CD4-positive, alpha-beta T cell (primary cell): ENCODE results near the gene CPLX3. TPM values are rescaled to one million over a fixed set of nuclear protein-coding genes. Genes with fewer than 3 reads are reported as not detected.

Experiments used
- ATAC-seq: fragments of 200-7000 bp; cut with Tn5 transposase; one replicate; pipeline ENCODE4 v1.10.0; 2022; ENCODE audit warnings: mild to moderate bottlenecking; ENCODE audit not compliant: poor library complexity
- CTCF ChIA-PET: fragments of 350-600 bp; sonication (Branson Sonifier 250); formaldehyde crosslinking; loops from one replicate; lab custom pipeline; 2021; ENCODE audit warnings: antibody characterized with exemption, inconsistent platforms; lab: Charles Lee
- POLR2A ChIA-PET: fragments of 350-600 bp; sonication (Branson Sonifier 250); formaldehyde crosslinking; loops from one replicate; lab custom pipeline; 2021; ENCODE audit warnings: antibody characterized with exemption, inconsistent platforms; lab: Charles Lee
- DNase-seq, 14 experiments: peaks; one replicate each; pipeline ENCODE4 v3.0.0-alpha.2; 2013 to 2020; ENCODE audit warnings: mixed read lengths in 2 of 14
- H3K27ac ChIP-seq, 2 donors: one replicate each; pipeline versions ENCODE4 v1.5.1 to v1.7.0; 2013; ENCODE audit warnings: low read length in 2 of 2, low read depth in 1 of 2, mild to moderate bottlenecking in 1 of 2
- H3K27me3 ChIP-seq, 2 experiments: 1 replicate in 1 of 2; 2 replicates in 1 of 2; pipeline versions ENCODE4 v1.6.1 to v1.7.0; 2013; ENCODE audit warnings: low read length in 2 of 2, control low read depth in 1 of 2, mild to moderate bottlenecking in 1 of 2, moderate library complexity in 1 of 2; ENCODE audit not compliant: insufficient read depth in 2 of 2, control insufficient read depth in 1 of 2
- H3K36me3 ChIP-seq: one replicate; pipeline ENCODE4 v1.6.1; 2013; ENCODE audit warnings: low read length, control low read depth; ENCODE audit not compliant: insufficient read depth
- H3K4me1 ChIP-seq: one replicate; pipeline ENCODE4 v1.6.1; 2013; ENCODE audit warnings: low read length, control low read depth; ENCODE audit not compliant: insufficient read depth
- H3K4me3 ChIP-seq: one replicate; pipeline ENCODE4 v1.5.1; 2013; ENCODE audit warnings: mild to moderate bottlenecking, low read length, moderate library complexity
- H3K9me3 ChIP-seq, 2 experiments: 1 replicate in 1 of 2; 2 replicates in 1 of 2; pipeline versions ENCODE4 v1.6.1 to v1.7.0; 2013; ENCODE audit warnings: low read length in 2 of 2, mild to moderate bottlenecking in 2 of 2, control low read depth in 1 of 2, moderate library complexity in 1 of 2; ENCODE audit not compliant: control insufficient read depth in 1 of 2, insufficient read depth in 1 of 2
- H3K27ac Mint-ChIP-seq: one replicate; pipeline ENCODE4 v1.8.0; 2020; ENCODE audit warnings: mixed read lengths
- H3K27me3 Mint-ChIP-seq: one replicate; pipeline ENCODE4 v1.8.0; 2021; ENCODE audit warnings: mixed read lengths
- H3K36me3 Mint-ChIP-seq: one replicate; pipeline ENCODE4 v1.8.0; 2021; ENCODE audit warnings: low read depth, mixed read lengths
- H3K4me1 Mint-ChIP-seq: one replicate; pipeline ENCODE4 v1.8.0; 2021; ENCODE audit warnings: low read depth, mixed read lengths
- H3K4me3 Mint-ChIP-seq: one replicate; pipeline ENCODE4 v1.8.0; 2020; ENCODE audit warnings: mild to moderate bottlenecking, mixed read lengths
- H3K9me3 Mint-ChIP-seq: one replicate; pipeline ENCODE4 v1.8.0; 2020; ENCODE audit warnings: mixed read lengths
- CTCF ChIP-seq: fragments of 200-600 bp; IDR thresholded peaks from one replicate; pipeline ENCODE4 v1.8.0; 2022; ENCODE audit warnings: antibody characterized with exemption, mild to moderate bottlenecking
- intact Hi-C, 2 experiments: fragments of 100-400 bp; cut with DNase I in 1 of 2; cut with micrococcal nuclease in 1 of 2; formaldehyde crosslinking; loops; one replicate each; pipeline versions ENCODE4 v1.15.1 to v1.9.0; 2023 to 2025; cut with DNase I, micrococcal nuclease
- total RNA-seq, 174 experiments: library from RNA in 2 of 174; stranded (reverse) in 2 of 174; gene quantifications; one replicate each; pipeline ENCODE4 v1.2.3 and lab custom pipeline; 2021 to 2026

CPLX3 gene
- total RNA-seq, 2 experiments from 2014 or later = 0.16 to 0.53 TPM

- Mint-ChIP-seq H3K36me3 (no peaks in the 10 kb centered on the region), H3K27me3 (peaks cover 33% of the 10 kb centered on the region), H3K4me1 (no peaks in the 10 kb centered on the region), H3K27ac (no peak overlapping the region), H3K9me3 (no peaks in the 10 kb centered on the region), H3K4me3 (no peak overlapping the region)
- ChIA-PET POLR2A (no interaction called here), CTCF (no interaction called here)
- ATAC-seq (no peak), DNase-seq (no peak)
- intact Hi-C loops = no loop called here
- H3K36me3 ChIP-seq = no peaks in the 10 kb centered on the region
- H3K9me3 ChIP-seq = peaks cover 0 to 8% of the 10 kb centered on the region in 2 experiments
- peaks cover 20% of the 10 kb centered on the region in 2 experiments for H3K27me3 ChIP-seq
- H3K4me3 ChIP-seq = no peak overlapping the region
- peaks cover 6% of the 10 kb centered on the region for H3K4me1 ChIP-seq
- TF ChIP-seq CTCF = no peak
- no peak overlapping the region for H3K27ac ChIP-seq
Measured at GRCh38 chr15:74824976-74825375, 1.5 kb upstream of the CPLX3 start.

- H3K27me3 Mint-ChIP-seq = peaks cover 33% of the 10 kb centered on the region
- no peak overlapping the region for H3K27ac ChIP-seq
- peaks cover 0 to 8% of the 10 kb centered on the region in 2 experiments for H3K9me3 ChIP-seq
- H3K27ac Mint-ChIP-seq = no peak overlapping the region
- no peak for TF ChIP-seq CTCF
- peaks cover 6% of the 10 kb centered on the region for H3K4me1 ChIP-seq
- no peaks in the 10 kb centered on the region for H3K9me3 Mint-ChIP-seq
- H3K27me3 ChIP-seq = peaks cover 20% of the 10 kb centered on the region in 2 experiments
- no peaks in the 10 kb centered on the region for H3K36me3 Mint-ChIP-seq
- no peak for ATAC-seq
- intact Hi-C loops = loop anchor here in 1 of 2 experiments (2.0 kb wide), 1 partner anchor 169 kb away; the partner anchor contains the start of gene SCAMP5
- ChIA-PET POLR2A (no interaction called here), CTCF (interaction anchor here (1.0 kb wide), 1 partner anchor 32 kb away, joined by 5 read pairs; no protein-coding TSS in a partner anchor)
- DNase-seq = no peak
- no peak overlapping the region for H3K4me3 ChIP-seq
- H3K4me1 Mint-ChIP-seq = no peaks in the 10 kb centered on the region
- H3K4me3 Mint-ChIP-seq = no peak overlapping the region
- no peaks in the 10 kb centered on the region for H3K36me3 ChIP-seq
Measured at GRCh38 chr15:74825866-74826265, 561 bp upstream of the CPLX3 start.

- Mint-ChIP-seq H3K27ac (no peak overlapping the region), H3K4me3 (no peak overlapping the region), H3K27me3 (peaks cover 33% of the 10 kb centered on the region), H3K9me3 (no peaks in the 10 kb centered on the region), H3K36me3 (no peaks in the 10 kb centered on the region), H3K4me1 (no peaks in the 10 kb centered on the region)
- CTCF ChIA-PET = interaction anchor here (1.0 kb wide), 1 partner anchor 33 kb away, joined by 5 read pairs; no protein-coding TSS in a partner anchor
- Histone ChIP-seq H3K4me3 (no peak overlapping the region), H3K27me3 (peaks cover 20% of the 10 kb centered on the region in 2 experiments), H3K9me3 (peaks cover 0 to 8% of the 10 kb centered on the region in 2 experiments), H3K36me3 (no peaks in the 10 kb centered on the region), H3K27ac (no peak overlapping the region), H3K4me1 (peaks cover 6% of the 10 kb centered on the region)
- DNase-seq (no peak), ATAC-seq (no peak)
- TF ChIP-seq CTCF = no peak
- intact Hi-C loops = loop anchor here in 1 of 2 experiments (2.0 kb wide), 1 partner anchor 168 kb away; the partner anchor contains the start of gene SCAMP5
- POLR2A ChIA-PET = interaction anchor here (1.5 kb wide), 1 partner anchor 211 kb away, joined by 4 read pairs; the partner anchor contains the start of gene CLK3
Measured at GRCh38 chr15:74826921-74827320, 494 bp downstream of the CPLX3 start.
